PC-9 (cell line): ENCODE data around the gene ACADVL.

ENCODE experiments used
- EZH2 ChIP-seq: fragments of 200-600 bp; sonication (generic); IDR thresholded peaks from 2 replicates; pipeline ENCODE4 v1.8.0; 2017; ENCODE audit warnings: antibody characterized with exemption, low read depth
- TF ChIP-seq, protein P1 (sequence below): fragments of 200-600 bp; sonication (generic); conservative IDR thresholded peaks from 2 replicates; pipeline ENCODE4 v1.6.1; 2017; ENCODE audit warnings: mixed run types, antibody characterized with exemption, mild to moderate bottlenecking, moderate library complexity

- TF ChIP-seq, protein P1, sequence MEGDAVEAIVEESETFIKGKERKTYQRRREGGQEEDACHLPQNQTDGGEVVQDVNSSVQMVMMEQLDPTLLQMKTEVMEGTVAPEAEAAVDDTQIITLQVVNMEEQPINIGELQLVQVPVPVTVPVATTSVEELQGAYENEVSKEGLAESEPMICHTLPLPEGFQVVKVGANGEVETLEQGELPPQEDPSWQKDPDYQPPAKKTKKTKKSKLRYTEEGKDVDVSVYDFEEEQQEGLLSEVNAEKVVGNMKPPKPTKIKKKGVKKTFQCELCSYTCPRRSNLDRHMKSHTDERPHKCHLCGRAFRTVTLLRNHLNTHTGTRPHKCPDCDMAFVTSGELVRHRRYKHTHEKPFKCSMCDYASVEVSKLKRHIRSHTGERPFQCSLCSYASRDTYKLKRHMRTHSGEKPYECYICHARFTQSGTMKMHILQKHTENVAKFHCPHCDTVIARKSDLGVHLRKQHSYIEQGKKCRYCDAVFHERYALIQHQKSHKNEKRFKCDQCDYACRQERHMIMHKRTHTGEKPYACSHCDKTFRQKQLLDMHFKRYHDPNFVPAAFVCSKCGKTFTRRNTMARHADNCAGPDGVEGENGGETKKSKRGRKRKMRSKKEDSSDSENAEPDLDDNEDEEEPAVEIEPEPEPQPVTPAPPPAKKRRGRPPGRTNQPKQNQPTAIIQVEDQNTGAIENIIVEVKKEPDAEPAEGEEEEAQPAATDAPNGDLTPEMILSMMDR, result no peak
- no peak for TF ChIP-seq EZH2
Observed at GRCh38 chr17:7224110-7224509, 4.4 kb downstream of the ACADVL start.
